ENCODE results near the gene CLEC14A. TPM values are rescaled to one million over a fixed set of nuclear protein-coding genes. Genes with fewer than 3 reads are reported as not detected.

The CLEC14A gene
- total and polyA plus RNA-seq, 2 donors (not counting 1 experiment from before 2014, with no cell fraction given), result not detected

DNA sequence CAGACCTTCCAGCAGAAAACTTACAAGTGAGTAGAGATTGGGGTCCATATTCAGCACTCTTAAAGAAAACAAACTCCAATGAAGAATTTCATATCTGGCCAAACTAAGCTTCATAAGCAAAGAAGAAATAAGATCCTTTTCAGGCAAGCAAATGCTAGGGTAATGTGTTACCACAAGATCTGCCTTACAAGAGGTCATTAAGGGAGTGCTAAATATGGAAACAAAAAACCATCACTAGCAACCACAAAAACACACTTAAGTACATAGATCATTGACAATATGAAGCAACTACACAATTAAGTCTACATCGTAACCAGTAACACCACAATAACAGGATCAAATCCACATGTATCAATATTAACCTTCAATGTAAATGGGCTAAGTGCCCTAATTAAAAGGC, 47.1 kb upstream of the CLEC14A start:
- H3K27ac Mint-ChIP-seq, result no peak overlapping the region
- no peak overlapping the region for H3K4me3 Mint-ChIP-seq
- H3K27me3 ChIP-seq (replicated peaks in 1 of 4; ENCODE audit: control extremely low read depth in 1 of 4, control insufficient read depth in 3 of 4, insufficient read depth in 4 of 4, low read length in 3 of 4), result no peaks in the 10 kb centered on the region
- intact Hi-C loops (cut with micrococcal nuclease), result no loop called here
- no peak overlapping the region for H3K4me2 ChIP-seq (replicated peaks; ENCODE audit: low read depth, low read length, poor library complexity, severe bottlenecking)
- no peak overlapping the region for H3K9ac ChIP-seq (ENCODE audit: low read length)
- H3K36me3 ChIP-seq (replicated peaks in 1 of 2; ENCODE audit: control extremely low read depth in 1 of 2, control insufficient read depth in 1 of 2, extremely low read depth in 1 of 2, insufficient read depth in 2 of 2, low read length in 1 of 2), result no peaks in the 10 kb centered on the region
- H3K9me3 Mint-ChIP-seq (ENCODE audit: insufficient read depth), result no peaks in the 10 kb centered on the region
- no peak overlapping the region for H3K27ac ChIP-seq (ENCODE audit: low read length in 2 of 2)
- ChIA-PET CTCF (no interaction called here), POLR2A (no interaction called here)
- H4K20me1 ChIP-seq (ENCODE audit: control insufficient read depth, insufficient read depth, low read length, poor library complexity, severe bottlenecking), result no peaks in the 10 kb centered on the region
- no peaks in the 10 kb centered on the region for H3K4me1 Mint-ChIP-seq
- WGBS (ENCODE audit: insufficient coverage), result no CpG with 5 or more reads among the region's 1 CpG
- H3K4me1 ChIP-seq (ENCODE audit: control insufficient read depth in 2 of 2, insufficient read depth in 2 of 2, low read length in 2 of 2), result no peaks in the 10 kb centered on the region
- H3K79me2 ChIP-seq (ENCODE audit: control insufficient read depth, insufficient read depth, low read length), result no peaks in the 10 kb centered on the region
- H3K9me3 ChIP-seq (ENCODE audit: control extremely low read depth in 1 of 3, control insufficient read depth in 2 of 3, insufficient read depth in 1 of 3, low read length in 2 of 3), result peaks cover 0 to 14% (median 1%) of the 10 kb centered on the region in 3 donors
- ATAC-seq (ENCODE audit: low read depth) (no peak), DNase-seq (no peak)
- no peak overlapping the region for H3K4me3 ChIP-seq (ENCODE audit: control extremely low read depth in 1 of 5, extremely low read depth in 1 of 5, insufficient read depth in 1 of 5, low read depth in 2 of 5, low read length in 4 of 5)
- no peak overlapping the region for H2AFZ ChIP-seq (ENCODE audit: insufficient read depth, low read depth, low read length, poor library complexity, severe bottlenecking)
- H3K27me3 Mint-ChIP-seq, result no peaks in the 10 kb centered on the region
- TF ChIP-seq, protein P1, sequence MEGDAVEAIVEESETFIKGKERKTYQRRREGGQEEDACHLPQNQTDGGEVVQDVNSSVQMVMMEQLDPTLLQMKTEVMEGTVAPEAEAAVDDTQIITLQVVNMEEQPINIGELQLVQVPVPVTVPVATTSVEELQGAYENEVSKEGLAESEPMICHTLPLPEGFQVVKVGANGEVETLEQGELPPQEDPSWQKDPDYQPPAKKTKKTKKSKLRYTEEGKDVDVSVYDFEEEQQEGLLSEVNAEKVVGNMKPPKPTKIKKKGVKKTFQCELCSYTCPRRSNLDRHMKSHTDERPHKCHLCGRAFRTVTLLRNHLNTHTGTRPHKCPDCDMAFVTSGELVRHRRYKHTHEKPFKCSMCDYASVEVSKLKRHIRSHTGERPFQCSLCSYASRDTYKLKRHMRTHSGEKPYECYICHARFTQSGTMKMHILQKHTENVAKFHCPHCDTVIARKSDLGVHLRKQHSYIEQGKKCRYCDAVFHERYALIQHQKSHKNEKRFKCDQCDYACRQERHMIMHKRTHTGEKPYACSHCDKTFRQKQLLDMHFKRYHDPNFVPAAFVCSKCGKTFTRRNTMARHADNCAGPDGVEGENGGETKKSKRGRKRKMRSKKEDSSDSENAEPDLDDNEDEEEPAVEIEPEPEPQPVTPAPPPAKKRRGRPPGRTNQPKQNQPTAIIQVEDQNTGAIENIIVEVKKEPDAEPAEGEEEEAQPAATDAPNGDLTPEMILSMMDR (IDR thresholded peaks at IDR 0.05), result no peak
- no peak for TF ChIP-seq EZH2 (IDR thresholded peaks at IDR 0.05; ENCODE audit: borderline replicate concordance, insufficient read depth, low read depth, low read length, poor library complexity, severe bottlenecking)

DNA sequence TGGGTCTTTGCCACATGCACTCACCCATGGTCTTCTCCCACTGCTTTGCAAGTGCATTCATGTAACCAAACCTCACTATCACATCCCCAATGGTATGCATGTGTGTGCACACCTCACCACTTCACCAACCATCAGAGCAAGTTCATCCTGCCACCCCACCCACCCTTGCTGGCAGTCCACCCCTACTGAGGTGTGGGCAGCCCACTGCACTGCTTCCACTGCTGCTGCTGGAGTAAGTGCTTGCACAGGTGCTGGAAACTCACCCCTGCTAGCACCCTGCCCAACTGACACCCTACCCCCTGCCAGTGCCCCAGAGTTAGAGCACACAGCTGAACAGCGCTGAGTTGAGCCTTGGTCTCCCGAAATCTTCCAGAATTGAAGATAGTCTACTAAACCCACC, 46.1 kb upstream of the CLEC14A start:
- 88% methylated on average over 2 of the region's 2 CpGs for WGBS (ENCODE audit: insufficient coverage)
- Histone ChIP-seq H3K4me1 (ENCODE audit: control insufficient read depth in 2 of 2, insufficient read depth in 2 of 2, low read length in 2 of 2) (no peaks in the 10 kb centered on the region), H4K20me1 (ENCODE audit: control insufficient read depth, insufficient read depth, low read length, poor library complexity, severe bottlenecking) (no peaks in the 10 kb centered on the region), H3K27ac (ENCODE audit: low read length in 2 of 2) (no peak overlapping the region), H3K27me3 (replicated peaks in 1 of 4; ENCODE audit: control extremely low read depth in 1 of 4, control insufficient read depth in 3 of 4, insufficient read depth in 4 of 4, low read length in 3 of 4) (no peaks in the 10 kb centered on the region), H3K9ac (ENCODE audit: low read length) (no peak overlapping the region), H3K9me3 (ENCODE audit: control extremely low read depth in 1 of 3, control insufficient read depth in 2 of 3, insufficient read depth in 1 of 3, low read length in 2 of 3) (peaks cover 0 to 14% (median 0%) of the 10 kb centered on the region in 3 donors), H3K79me2 (ENCODE audit: control insufficient read depth, insufficient read depth, low read length) (no peaks in the 10 kb centered on the region), H3K36me3 (replicated peaks in 1 of 2; ENCODE audit: control extremely low read depth in 1 of 2, control insufficient read depth in 1 of 2, extremely low read depth in 1 of 2, insufficient read depth in 2 of 2, low read length in 1 of 2) (no peaks in the 10 kb centered on the region), H3K4me2 (replicated peaks; ENCODE audit: low read depth, low read length, poor library complexity, severe bottlenecking) (no peak overlapping the region), H3K4me3 (ENCODE audit: control extremely low read depth in 1 of 5, extremely low read depth in 1 of 5, insufficient read depth in 1 of 5, low read depth in 2 of 5, low read length in 4 of 5) (no peak overlapping the region), H2AFZ (ENCODE audit: insufficient read depth, low read depth, low read length, poor library complexity, severe bottlenecking) (no peak overlapping the region)
- TF ChIP-seq EZH2 (IDR thresholded peaks at IDR 0.05; ENCODE audit: borderline replicate concordance, insufficient read depth, low read depth, low read length, poor library complexity, severe bottlenecking), result no peak
- TF ChIP-seq, protein P1 (IDR thresholded peaks at IDR 0.05), result no peak
- ChIA-PET POLR2A (no interaction called here), CTCF (no interaction called here)
- ATAC-seq (ENCODE audit: low read depth) (no peak), DNase-seq (no peak)
- H3K27me3 Mint-ChIP-seq, result no peaks in the 10 kb centered on the region
- no peaks in the 10 kb centered on the region for H3K9me3 Mint-ChIP-seq (ENCODE audit: insufficient read depth)
- H3K4me1 Mint-ChIP-seq, result no peaks in the 10 kb centered on the region
- intact Hi-C loops (cut with micrococcal nuclease), result no loop called here
- no peak overlapping the region for H3K4me3 Mint-ChIP-seq
- no peak overlapping the region for H3K27ac Mint-ChIP-seq
